PC-3 (cell line): ENCODE measurements around the gene EIF4G3. TPM values are rescaled to one million over a fixed set of nuclear protein-coding genes. Genes with fewer than 3 reads are reported as not detected.

ENCODE experiments used
- ATAC-seq: fragments of 200-7000 bp; cut with Tn5 transposase; 2 replicates; pipeline ENCODE4 v1.9.1; 2020; ENCODE audit warnings: mild to moderate bottlenecking, moderate library complexity
- BruUV-seq: library from RNA; stranded (reverse); fragments of 400-500 nt; replicated peaks from 2 replicates; lab custom pipeline; 2021; lab: Mats Ljungman, UMichigan
- CTCF ChIA-PET: fragments of 300-600 bp; sonication (Branson Sonifier 250); formaldehyde crosslinking; loops from one replicate; lab custom pipeline; 2022; ENCODE audit warnings: antibody characterized with exemption; lab: Charles Lee
- POLR2A ChIA-PET: fragments of 300-600 bp; sonication (Branson Sonifier 250); formaldehyde crosslinking; loops from one replicate; lab custom pipeline; 2022; ENCODE audit warnings: antibody characterized with exemption; ENCODE audit not compliant: unreplicated experiment; lab: Charles Lee
- DNase-seq: peaks from one replicate; pipeline ENCODE4 v3.0.0-alpha.2; 2015
- H2AFZ ChIP-seq: fragments of 300-600 bp; sonication (generic); 2 replicates; pipeline ENCODE4 v1.6.0; 2016; ENCODE audit warnings: antibody characterized with exemption, low read length
- H3F3A ChIP-seq: fragments of 300-600 bp; sonication (generic); one replicate; pipeline ENCODE4 v1.6.0; 2017; ENCODE audit warnings: antibody characterized with exemption, low read length, control low read depth, mild to moderate bottlenecking; ENCODE audit not compliant: unreplicated experiment
- H3K27ac ChIP-seq: fragments of 300-600 bp; sonication (generic); 2 replicates; pipeline ENCODE4 v1.5.1; 2016; ENCODE audit warnings: mild to moderate bottlenecking, low read length
- H3K27me3 ChIP-seq: fragments of 300-600 bp; sonication (generic); 2 replicates; pipeline ENCODE4 v1.6.1; 2016; ENCODE audit warnings: low read length, mixed read lengths
- H3K36me3 ChIP-seq: fragments of 300-600 bp; sonication (generic); 2 replicates; pipeline ENCODE4 v1.6.1; 2016; ENCODE audit warnings: low read depth, mixed run types, low read length, mixed read lengths
- H3K4me1 ChIP-seq: fragments of 300-600 bp; sonication (generic); 2 replicates; pipeline ENCODE4 v1.5.1; 2016; ENCODE audit warnings: low read length; ENCODE audit not compliant: insufficient read depth
- H3K4me2 ChIP-seq: fragments of 300-600 bp; sonication (generic); 2 replicates; pipeline ENCODE4 v1.6.0; 2016; ENCODE audit warnings: low read length
- H3K4me3 ChIP-seq: fragments of 300-600 bp; sonication (generic); 2 replicates; pipeline ENCODE4 v1.5.1; 2016; ENCODE audit warnings: mild to moderate bottlenecking, low read length, mixed read lengths
- H3K79me2 ChIP-seq: fragments of 300-600 bp; sonication (generic); 2 replicates; pipeline ENCODE4 v1.6.1; 2017; ENCODE audit warnings: low read length, mixed read lengths
- H3K9ac ChIP-seq: fragments of 300-600 bp; sonication (generic); 2 replicates; pipeline ENCODE4 v1.6.0; 2016; ENCODE audit warnings: mild to moderate bottlenecking, low read length
- H3K9me2 ChIP-seq: fragments of 300-600 bp; sonication (generic); replicated peaks from 2 replicates; pipeline ENCODE4 v1.6.1; 2016; ENCODE audit warnings: mixed run types, low read length, mixed read lengths
- H3K9me3 ChIP-seq: fragments of 300-600 bp; sonication (generic); 2 replicates; pipeline ENCODE4 v1.6.1; 2016; ENCODE audit warnings: low read length, mixed read lengths
- H4K20me1 ChIP-seq: fragments of 300-600 bp; sonication (generic); 2 replicates; pipeline ENCODE4 v1.6.1; 2016; ENCODE audit warnings: low read length, mixed read lengths
- EZH2 ChIP-seq: fragments of 300-600 bp; sonication (generic); IDR thresholded peaks from one replicate; pipeline ENCODE4 v1.6.1; 2017; ENCODE audit warnings: antibody characterized with exemption, mild to moderate bottlenecking, low read length; ENCODE audit not compliant: unreplicated experiment
- EZH2phosphoT487 ChIP-seq: fragments of 300-600 bp; sonication (generic); IDR thresholded peaks from 2 replicates; pipeline ENCODE4 v1.6.1; 2018; ENCODE audit warnings: mild to moderate bottlenecking, antibody characterized with exemption, low read length, borderline replicate concordance
- intact Hi-C: fragments of 100-400 bp; cut with micrococcal nuclease; formaldehyde crosslinking; loops from 2 replicates; pipeline ENCODE4 v1.9.0; 2023
- total RNA-seq: library from RNA; depleted of rRNA; stranded (reverse); fragments of >200 nt; gene quantifications from 2 replicates; pipeline ENCODE4 v1.2.3, GENCODE V29; 2014
- TF ChIP-seq, protein P1 (sequence below): fragments of 300-600 bp; sonication (generic); conservative IDR thresholded peaks from 2 replicates; pipeline ENCODE4 v1.5.1; 2017; ENCODE audit warnings: antibody characterized with exemption, low read depth, mild to moderate bottlenecking, low read length

The EIF4G3 gene
- total RNA-seq, 1 experiment from 2014 or later: 16.9 TPM

DNA sequence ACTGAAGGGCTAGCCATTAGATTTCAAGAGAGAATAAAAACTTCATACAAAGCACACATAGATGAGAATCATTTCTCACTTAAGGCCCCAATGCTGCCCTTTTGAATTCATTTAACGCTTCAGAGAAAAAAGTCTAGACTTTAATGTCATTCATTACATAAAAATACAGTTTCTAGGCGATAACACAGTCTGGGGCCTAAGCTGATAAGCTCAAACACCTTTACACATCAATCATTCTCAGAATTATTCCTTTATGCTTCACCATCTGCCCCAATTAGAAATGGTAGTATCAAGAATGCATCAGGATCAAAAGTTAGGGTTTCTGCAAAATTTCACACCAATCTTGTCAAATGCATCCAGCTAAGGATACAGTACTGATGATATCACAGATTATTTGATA lies 289.5 kb downstream of the EIF4G3 start:
- no peak for TF ChIP-seq EZH2
- TF ChIP-seq, protein P1, sequence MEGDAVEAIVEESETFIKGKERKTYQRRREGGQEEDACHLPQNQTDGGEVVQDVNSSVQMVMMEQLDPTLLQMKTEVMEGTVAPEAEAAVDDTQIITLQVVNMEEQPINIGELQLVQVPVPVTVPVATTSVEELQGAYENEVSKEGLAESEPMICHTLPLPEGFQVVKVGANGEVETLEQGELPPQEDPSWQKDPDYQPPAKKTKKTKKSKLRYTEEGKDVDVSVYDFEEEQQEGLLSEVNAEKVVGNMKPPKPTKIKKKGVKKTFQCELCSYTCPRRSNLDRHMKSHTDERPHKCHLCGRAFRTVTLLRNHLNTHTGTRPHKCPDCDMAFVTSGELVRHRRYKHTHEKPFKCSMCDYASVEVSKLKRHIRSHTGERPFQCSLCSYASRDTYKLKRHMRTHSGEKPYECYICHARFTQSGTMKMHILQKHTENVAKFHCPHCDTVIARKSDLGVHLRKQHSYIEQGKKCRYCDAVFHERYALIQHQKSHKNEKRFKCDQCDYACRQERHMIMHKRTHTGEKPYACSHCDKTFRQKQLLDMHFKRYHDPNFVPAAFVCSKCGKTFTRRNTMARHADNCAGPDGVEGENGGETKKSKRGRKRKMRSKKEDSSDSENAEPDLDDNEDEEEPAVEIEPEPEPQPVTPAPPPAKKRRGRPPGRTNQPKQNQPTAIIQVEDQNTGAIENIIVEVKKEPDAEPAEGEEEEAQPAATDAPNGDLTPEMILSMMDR: no peak
- no peak for TF ChIP-seq EZH2phosphoT487
- POLR2A ChIA-PET: no interaction called here
- Histone ChIP-seq H3K9me2 (no peaks in the 10 kb centered on the region), H3F3A (no peaks in the 10 kb centered on the region), H3K79me2 (no peaks in the 10 kb centered on the region), H3K27ac (no peak overlapping the region), H3K27me3 (no peaks in the 10 kb centered on the region), H3K4me2 (no peak overlapping the region), H3K4me1 (peaks cover 12% of the 10 kb centered on the region), H3K36me3 (peaks cover 3% of the 10 kb centered on the region; the same call in 1 of the 2 replicates), H2AFZ (no peak overlapping the region), H3K9me3 (no peaks in the 10 kb centered on the region), H3K4me3 (no peak overlapping the region), H3K9ac (no peak overlapping the region), H4K20me1 (no peaks in the 10 kb centered on the region)
- ATAC-seq (no peak), DNase-seq (no peak)
- no TSS peak for BruUV-seq
- intact Hi-C loops: no loop called here
- CTCF ChIA-PET: no interaction called here

- Histone ChIP-seq H3K79me2 (no peaks in the 10 kb centered on the region), H3K4me2 (no peak overlapping the region), H3K9ac (no peak overlapping the region), H4K20me1 (no peaks in the 10 kb centered on the region), H2AFZ (no peak overlapping the region), H3K36me3 (no peaks in the 10 kb centered on the region), H3K27ac (no peak overlapping the region), H3K9me2 (no peaks in the 10 kb centered on the region), H3K9me3 (no peaks in the 10 kb centered on the region), H3K4me1 (peaks cover 8% of the 10 kb centered on the region), H3K4me3 (no peak overlapping the region), H3K27me3 (no peaks in the 10 kb centered on the region), H3F3A (no peaks in the 10 kb centered on the region)
- TF ChIP-seq EZH2 (no peak), EZH2phosphoT487 (no peak)
- TF ChIP-seq, protein P1: no peak
- ChIA-PET POLR2A (no interaction called here), CTCF (no interaction called here)
- no TSS peak for BruUV-seq
- DNase-seq (peak; percentile 15), ATAC-seq (peak; percentile 40; the same call in 1 of the 2 replicates)
- intact Hi-C loops: no loop called here
Observed at GRCh38 chr1:20885121-20885520, 291.6 kb downstream of the EIF4G3 start.

GRCh38 chr1:20884513-20884912 lies 292.2 kb downstream of the EIF4G3 start:
- H3K4me2 ChIP-seq: no peak overlapping the region
- H3K4me1 ChIP-seq: peaks cover 8% of the 10 kb centered on the region
- no peaks in the 10 kb centered on the region for H4K20me1 ChIP-seq
- H2AFZ ChIP-seq: no peak overlapping the region
- DNase-seq (no peak), ATAC-seq (no peak)
- intact Hi-C loops: no loop called here
- TF ChIP-seq EZH2 (no peak), EZH2phosphoT487 (no peak)
- TF ChIP-seq, protein P1: no peak
- no peaks in the 10 kb centered on the region for H3K9me2 ChIP-seq
- POLR2A ChIA-PET: no interaction called here
- no peaks in the 10 kb centered on the region for H3F3A ChIP-seq
- no peak overlapping the region for H3K9ac ChIP-seq
- H3K9me3 ChIP-seq: no peaks in the 10 kb centered on the region
- no TSS peak for BruUV-seq
- H3K79me2 ChIP-seq: no peaks in the 10 kb centered on the region
- H3K36me3 ChIP-seq: no peaks in the 10 kb centered on the region
- H3K27me3 ChIP-seq: no peaks in the 10 kb centered on the region
- no peak overlapping the region for H3K4me3 ChIP-seq
- H3K27ac ChIP-seq: no peak overlapping the region
- CTCF ChIA-PET: no interaction called here
